ENCODE results near the gene SUCLG2. TPM values are rescaled to one million over a fixed set of nuclear protein-coding genes. Genes with fewer than 3 reads are reported as not detected.

The SUCLG2 gene
- total and polyA plus RNA-seq, 10 of the 15 experiments (the other 5 are each of a cell fraction or from before 2014, with no cell fraction given): 17.8 to 50.9 (median 37.2) TPM

DNA sequence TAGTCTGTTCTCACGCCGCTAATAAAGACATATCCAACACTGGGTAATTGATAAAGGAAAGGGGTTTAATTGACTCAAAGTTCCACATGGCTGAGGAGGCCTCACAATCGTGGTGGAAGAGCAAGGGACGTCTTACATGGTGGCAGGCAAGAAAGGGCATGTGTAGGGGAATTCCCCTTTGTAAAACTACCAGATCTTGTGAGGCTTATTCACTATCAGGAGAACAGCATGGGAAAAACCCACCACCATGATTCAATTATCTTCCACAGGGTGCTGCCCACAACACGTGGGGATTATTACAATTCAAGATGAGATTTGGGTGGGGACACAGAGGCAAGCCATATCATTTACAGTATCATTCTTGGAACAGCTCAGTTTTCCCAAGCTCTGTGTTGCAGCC lies 268.0 kb downstream of the SUCLG2 start:
- CTCF ChIA-PET: interaction anchor here (8.4 kb wide), 1 partner anchor 404 kb away, joined by 106 read pairs; no protein-coding TSS in a partner anchor
- Histone ChIP-seq H3K79me2 (ENCODE audit: control insufficient read depth, insufficient read depth, low read length) (no peaks in the 10 kb centered on the region), H3K36me3 (ENCODE audit: control insufficient read depth in 2 of 2, insufficient read depth in 2 of 2, low read length in 1 of 2) (no peaks in the 10 kb centered on the region), H2AFZ (ENCODE audit: control insufficient read depth, low read depth, low read length) (no peak overlapping the region), H4K20me1 (ENCODE audit: control insufficient read depth, insufficient read depth) (no peaks in the 10 kb centered on the region), H3K27me3 (replicated peaks in 1 of 2; ENCODE audit: control insufficient read depth in 2 of 2, insufficient read depth in 2 of 2, low read length in 1 of 2) (no peaks in the 10 kb centered on the region), H3K4me2 (ENCODE audit: control insufficient read depth, insufficient read depth) (no peak overlapping the region), H3K4me1 (ENCODE audit: control insufficient read depth, insufficient read depth, low read length) (peaks cover 11% of the 10 kb centered on the region; the same call in 1 of the 2 replicates), H3K4me3 (no peak overlapping the region), H3K9me3 (replicated peaks; ENCODE audit: control insufficient read depth, insufficient read depth, low read length) (peaks cover 5% of the 10 kb centered on the region; the same call in 2 of the 3 replicates), H3K27ac (ENCODE audit: control insufficient read depth, insufficient read depth) (no peak overlapping the region), H3K9ac (ENCODE audit: control insufficient read depth, insufficient read depth, low read length) (no peak overlapping the region)
- WGBS (ENCODE audit: insufficient coverage, insufficient replicate concordance, low lambda C conversion rate, missing lambda C conversion rate): 40% methylated on average over 5 of the region's 5 CpGs
- POLR2A ChIA-PET: no interaction called here
- intact Hi-C loops (cut with micrococcal nuclease; ENCODE audit: unreplicated experiment): loop anchor here (10.0 kb wide), 3 partner anchors 298 to 1588 kb away; no protein-coding TSS in a partner anchor
- no TSS peak for BruUV-seq (replicated peaks)
- RAD21 ChIA-PET (ENCODE audit: unreplicated experiment): interaction anchor here (1.0 kb wide), 1 partner anchor 131 kb away, joined by 3 read pairs; no protein-coding TSS in a partner anchor
- ATAC-seq: no peak
- TF ChIP-seq IKZF2 (IDR thresholded peaks at IDR 0.05) (peak; percentile 12 to 15; a peak in 1 of 4 replicates), SIX5 (IDR thresholded peaks at IDR 0.05; ENCODE audit: low read depth, low read length, severe bottlenecking) (no peak), ATF2 (IDR thresholded peaks at IDR 0.05; ENCODE audit: low read length) (peak; percentile 30; the same call in 1 of the 2 replicates), CBFB (IDR thresholded peaks at IDR 0.05; ENCODE audit: low read depth) (no peak), RUNX3 (IDR thresholded peaks at IDR 0.05; ENCODE audit: low read length) (peak; percentile 35; the same call in 1 of the 2 replicates), ATF3 (IDR thresholded peaks at IDR 0.05; ENCODE audit: borderline replicate concordance, extremely low read depth, low read depth, low read length) (no peak)
- in situ Hi-C loops (cut with MboI): loop anchor here (5.0 kb wide), 1 partner anchor 406 kb away; no protein-coding TSS in a partner anchor
- FAIRE-seq: peak; percentile 23
- SMC1A ChIA-PET (ENCODE audit: uncharacterized antibody, unreplicated experiment): no interaction called here
- no peak for DNase-seq (ENCODE audit: low read depth, low spot score)
